Stimulated activated CD8-positive, alpha-beta memory T cell treated with anti-CD3 and anti-CD28 coated beads, Interleukin-15, amount 100 ng/mL, for 24 hours (primary cell): ENCODE data around the gene DKK3.

Experiments used
- DNase-seq: peaks from one replicate; pipeline ENCODE4 v3.0.0-alpha.2; 2020; ENCODE audit warnings: low read depth

Gene DKK3

DNA sequence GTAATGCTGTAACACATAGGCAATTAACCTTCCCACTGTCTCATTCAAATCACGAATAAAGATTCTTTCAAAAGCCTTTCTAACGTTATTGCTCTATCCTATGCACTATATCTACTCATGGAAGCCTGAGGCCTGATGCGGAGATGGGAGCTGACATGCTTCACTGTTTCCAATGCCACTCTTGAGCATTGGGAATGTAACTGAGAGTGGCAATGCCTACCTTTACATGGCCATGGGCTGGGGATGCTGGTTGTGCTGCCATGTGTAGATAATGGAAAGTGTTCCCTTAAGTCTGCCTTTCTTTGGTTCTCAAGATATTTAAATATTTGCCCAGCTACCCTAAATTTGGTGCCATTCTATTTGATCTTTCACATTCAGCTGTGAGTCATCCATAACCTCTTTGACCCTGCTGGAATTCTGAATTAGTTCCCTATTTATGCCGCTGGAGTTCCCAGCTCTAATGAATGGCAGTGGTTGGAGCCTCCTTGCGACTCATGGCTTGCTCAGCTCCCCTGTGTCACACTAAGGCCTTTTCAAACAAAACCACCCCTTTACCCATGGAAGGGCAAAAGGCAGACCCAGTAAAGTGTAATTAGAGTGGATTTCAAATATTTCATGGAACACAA lies 21.4 kb upstream of the DKK3 start:
- DNase-seq, result no peak

DNA sequence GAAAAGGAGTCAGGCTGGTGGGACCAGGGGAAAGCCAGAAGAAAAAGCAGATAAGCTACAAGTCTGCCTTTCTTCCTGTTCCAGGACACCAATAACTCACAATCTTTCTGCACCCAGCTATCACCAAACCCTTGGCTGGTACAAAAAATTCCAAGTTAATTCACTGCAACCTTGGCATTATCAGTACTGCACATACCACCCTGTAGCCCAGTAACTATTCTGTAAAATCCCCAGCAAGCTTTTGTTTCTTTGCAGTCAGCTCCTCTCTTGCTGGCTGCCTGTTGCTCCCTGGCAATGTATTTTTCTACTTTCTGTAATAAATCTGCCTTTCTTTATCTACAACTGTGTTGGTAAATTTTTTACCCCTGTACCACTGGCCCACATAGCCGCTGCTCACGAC lies 20.7 kb upstream of the DKK3 start:
- DNase-seq, result no peak

DNA sequence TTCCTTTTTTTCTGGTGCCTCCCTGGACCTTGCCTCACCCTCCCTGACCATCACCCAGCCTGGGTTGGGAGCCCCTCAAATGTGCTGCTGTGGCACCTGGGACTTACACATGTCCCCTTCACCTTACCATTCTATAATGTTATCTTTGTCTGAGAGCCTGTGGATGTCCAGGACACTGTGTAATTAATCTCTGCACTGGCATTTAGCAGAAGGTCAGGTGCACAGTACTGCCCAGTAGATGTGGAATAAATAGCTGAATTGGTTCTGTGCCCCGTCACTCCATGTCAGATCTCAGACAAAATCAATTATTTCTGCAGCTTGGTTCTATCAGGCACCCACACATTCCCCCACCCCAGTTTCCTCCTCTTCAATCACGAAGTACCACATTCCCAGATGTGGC lies 19.9 kb upstream of the DKK3 start:
- no peak for DNase-seq

DNA sequence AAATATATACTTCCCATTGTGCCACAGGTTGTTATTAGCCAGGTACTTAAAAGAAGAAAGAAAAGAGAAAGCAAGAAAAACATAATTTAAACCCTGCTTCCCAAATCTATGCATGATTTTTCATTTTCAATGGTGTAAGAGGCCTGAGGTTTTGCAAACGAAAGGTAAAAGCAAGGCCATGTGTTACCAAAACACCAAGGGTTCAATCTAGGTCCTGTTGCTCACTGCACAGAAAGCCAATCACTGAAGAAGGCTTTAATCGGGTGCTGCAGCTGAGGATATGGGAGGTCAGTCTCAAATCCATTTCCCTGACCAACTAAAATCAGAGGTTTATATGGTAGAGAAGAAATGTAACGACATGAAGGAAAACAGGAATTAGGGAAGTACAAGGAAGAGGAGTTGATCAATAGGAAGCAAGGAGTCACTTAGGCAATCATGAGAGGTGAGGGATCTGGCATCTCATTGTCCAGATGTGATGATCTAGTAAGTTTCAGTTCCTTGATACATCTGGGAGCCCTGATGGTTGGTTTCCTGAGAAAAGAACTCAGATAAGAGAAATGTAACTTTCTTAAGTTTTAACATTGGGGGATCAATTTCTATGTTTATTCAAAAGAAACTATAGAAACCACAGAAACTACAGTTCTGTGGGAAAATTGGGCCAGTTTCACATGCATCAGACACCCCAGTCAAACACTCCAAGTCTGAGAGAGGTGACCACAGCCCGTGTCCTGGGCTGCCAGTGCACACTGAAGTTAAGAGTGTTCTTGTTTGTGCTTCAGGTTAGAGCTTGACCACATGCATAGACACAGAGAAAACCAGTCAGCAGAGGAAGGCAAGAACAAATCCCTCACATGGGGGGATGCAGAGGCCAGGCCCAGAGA lies 18.1 kb upstream of the DKK3 start:
- no peak for DNase-seq

DNA sequence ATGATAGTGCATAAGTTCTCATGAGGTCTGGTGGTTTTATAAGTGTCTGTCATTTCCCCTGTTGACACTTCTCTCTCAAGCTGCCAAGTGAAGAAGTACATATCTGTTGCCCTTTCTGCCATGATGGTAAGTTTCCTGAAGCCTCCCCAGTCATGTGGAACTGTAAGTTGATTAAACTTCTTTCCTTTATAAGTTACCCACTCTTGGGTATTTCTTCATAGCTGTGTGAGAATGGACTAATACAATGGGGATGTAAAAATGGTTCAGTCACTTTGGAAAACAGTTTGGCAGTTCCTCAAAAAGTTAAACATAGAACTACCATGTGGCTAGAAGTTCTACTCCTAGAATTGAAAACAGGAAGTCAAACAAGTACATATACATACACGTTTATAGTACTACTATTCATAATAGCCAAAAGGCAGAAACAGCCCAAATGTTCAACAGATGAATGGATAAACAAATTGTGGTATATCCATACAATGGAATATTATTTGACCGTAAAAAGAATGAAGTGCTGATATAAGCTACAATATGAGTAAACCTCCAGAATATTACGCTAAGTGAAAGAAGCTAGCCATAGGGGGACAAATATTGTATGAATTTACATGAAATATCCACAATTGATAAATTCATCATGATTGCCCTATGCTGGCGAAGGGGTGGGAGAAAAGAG lies 16.0 kb upstream of the DKK3 start:
- DNase-seq, result no peak

DNA sequence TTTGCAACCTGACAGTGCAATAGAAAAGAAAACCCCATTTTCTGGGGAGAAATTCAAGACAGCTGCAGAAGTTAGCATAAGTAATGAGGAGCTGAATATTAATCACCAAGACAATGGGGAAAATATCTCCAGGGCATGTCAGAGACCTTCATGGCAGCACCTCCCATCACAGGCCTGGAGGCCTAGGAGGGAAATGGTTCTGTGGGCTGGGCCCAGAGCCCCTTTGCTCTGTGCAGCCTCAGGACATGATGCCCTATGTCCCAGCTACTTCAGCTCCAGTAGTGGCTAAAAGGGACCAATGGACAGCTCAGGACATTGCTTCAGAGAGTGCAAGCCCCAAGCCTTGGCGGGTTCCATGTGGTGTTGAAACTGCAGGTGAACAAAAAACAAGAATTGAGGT lies 14.6 kb upstream of the DKK3 start:
- DNase-seq, result no peak

DNA sequence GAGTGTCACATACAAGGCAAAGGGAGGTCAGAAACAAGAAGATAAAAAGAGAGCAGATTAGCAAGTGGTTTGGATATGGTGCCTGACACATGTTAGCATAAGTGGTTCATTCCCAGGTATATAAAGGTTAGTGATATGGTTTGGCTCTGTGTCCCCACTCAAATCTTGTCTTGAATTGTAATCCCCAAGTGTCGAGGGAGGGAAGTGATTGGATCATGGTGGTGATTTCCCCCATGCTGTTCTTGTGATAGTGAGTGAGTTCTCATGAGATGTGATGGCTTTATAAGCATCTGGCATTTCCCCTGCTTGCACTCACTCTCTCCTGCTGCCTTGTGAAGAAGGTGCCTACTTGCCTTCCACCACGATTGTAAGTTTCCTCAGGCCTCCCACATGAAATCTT lies 12.1 kb upstream of the DKK3 start:
- DNase-seq, result no peak

DNA sequence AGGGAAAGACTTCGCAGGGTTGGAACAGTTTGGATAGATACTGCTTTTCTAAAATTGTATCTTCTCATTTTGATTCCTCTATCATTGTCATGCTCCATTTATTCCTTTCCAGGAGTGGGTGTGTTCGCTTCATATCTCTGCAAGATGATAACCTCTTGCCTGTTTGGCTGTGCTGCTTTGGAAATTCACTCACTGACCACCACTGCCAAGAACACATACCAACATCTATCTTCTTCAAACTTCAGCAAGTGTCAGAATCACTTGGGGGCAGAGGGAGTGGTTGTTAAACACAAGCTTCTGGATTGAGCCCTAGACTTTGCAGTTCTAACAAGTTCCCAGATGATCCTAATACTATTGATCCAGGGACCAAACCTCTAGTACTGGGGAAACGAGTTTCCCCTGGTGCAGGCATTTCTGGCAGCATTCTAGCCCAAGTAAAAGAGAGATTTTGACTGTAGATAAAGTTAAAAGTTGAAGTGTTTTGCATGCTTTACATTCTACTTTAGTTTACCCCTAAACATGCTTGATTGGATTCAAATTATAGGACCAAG lies 11.5 kb upstream of the DKK3 start:
- DNase-seq, result no peak

DNA sequence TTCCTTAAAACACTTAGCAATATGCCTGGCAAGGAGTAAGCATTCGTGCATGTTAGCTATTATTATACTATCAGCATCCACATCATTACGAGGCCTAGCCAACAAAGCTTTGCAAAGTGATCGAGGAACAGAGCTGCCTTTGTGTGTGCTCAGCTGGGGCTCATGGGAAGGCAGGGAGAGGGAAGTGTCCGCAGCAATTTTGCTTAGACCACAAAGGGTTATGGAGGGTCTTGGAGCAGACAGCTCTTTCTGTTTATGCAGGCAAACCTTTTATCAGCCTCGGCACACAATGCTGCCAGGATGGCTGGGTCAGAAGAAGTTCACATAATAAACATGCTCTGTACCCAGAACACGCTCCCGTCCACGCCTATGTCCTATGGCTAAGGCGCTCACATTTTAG lies 10.9 kb upstream of the DKK3 start:
- DNase-seq, result no peak

DNA sequence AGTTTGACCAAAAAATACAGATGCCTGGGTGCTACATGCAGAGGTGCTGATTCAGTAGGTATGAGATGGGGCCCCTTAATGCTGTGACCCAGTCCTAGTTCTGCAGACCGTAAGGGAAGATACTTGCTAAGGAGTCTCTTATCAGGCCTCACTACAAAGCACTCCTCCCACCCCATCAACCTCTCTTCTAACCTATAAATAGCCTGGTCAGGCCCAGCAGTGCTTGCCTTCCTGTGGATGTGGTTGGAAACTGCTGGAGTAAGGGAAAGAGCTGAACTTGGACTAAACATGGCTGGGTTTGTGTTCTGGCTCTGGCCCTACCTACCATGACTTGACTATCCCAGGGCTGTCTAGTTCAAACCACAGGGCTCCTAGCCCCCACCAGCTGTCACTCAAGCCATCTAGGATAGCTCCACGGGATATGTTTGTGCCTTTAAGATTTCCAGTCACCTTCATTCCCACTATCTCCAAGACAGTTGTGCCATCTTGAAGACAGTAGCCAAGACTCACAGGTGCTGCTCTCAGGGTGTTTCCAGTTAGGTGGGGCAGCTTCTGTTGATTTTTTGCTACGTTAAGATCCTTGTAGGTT lies 9.5 kb upstream of the DKK3 start:
- no peak for DNase-seq

DNA sequence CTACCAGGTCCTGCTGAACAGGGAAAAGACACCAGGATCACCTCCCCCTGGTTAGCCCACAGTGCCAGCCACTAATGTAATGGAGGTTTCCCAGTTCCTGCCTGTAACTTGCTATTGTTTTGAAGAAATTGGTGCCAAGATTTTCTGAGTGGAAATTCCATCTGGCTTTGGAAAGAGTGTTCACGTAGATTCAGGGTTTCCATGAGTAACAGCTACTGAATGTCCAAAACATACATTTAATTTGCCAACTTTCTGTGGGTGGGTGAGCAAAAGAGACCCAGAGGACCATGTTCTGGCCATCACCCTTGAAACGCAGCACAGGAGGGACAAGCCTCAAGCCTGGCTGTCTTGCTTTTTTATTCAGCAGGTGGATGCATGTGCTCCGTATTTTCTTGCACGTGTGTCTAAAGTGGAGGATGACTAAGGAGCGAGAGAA lies 8.8 kb upstream of the DKK3 start:
- no peak for DNase-seq

DNA sequence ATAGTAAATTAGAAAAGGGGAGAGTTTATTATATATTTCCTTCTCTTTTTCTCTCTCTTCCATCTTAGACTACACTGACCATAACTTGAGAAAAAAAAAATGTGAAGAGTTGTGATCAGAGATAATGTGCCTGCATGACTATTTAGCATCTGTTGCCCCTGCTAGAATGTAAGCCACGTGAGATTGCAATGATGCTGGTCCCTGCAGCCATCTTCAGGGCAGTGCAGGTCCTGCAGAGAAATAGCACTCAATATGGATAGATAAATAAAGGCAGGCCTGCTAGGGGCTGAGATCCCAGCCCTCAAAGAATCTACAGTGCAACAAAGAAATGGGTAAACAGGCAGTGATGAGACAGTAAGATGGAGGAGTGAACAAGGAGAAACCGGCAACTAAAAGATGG lies 7.8 kb upstream of the DKK3 start:
- DNase-seq, result no peak

DNA sequence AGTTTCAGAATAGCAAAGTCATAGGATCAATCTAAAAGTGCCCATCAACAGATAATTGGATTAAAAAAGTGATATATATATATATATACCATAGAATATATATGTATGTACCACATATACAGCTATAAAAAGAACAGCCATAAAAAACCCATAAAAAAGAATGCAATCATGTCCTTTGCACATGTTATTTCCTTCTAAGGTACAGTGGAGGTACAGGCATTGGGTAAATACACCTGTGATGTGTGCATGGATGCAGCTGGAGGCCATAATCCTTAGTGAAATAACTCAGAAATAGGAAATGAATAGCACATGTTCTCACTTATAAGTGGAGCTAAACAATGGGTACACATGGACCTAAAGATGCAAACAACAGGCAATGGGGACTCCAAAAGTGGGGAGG lies 7.1 kb upstream of the DKK3 start:
- no peak for DNase-seq

DNA sequence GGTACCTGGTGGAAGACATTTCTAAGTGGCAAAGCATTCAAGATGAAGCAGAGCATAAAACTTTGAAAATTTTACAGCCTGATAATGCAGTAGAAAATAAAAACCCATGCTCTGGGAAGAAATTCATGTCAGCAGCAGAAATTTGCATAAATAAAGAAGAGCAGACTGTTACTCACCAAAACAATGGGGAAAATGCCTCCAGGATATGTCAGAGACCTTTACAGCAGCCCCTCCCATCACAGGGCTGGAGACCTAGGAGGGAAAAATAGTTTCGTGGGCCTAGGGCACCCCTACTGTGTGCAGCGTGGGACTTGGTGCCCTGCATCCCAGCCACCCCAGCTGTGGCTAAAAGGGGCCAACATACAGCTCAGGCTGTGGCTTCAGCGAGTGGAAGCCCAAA lies 5.4 kb upstream of the DKK3 start:
- DNase-seq, result no peak

DNA sequence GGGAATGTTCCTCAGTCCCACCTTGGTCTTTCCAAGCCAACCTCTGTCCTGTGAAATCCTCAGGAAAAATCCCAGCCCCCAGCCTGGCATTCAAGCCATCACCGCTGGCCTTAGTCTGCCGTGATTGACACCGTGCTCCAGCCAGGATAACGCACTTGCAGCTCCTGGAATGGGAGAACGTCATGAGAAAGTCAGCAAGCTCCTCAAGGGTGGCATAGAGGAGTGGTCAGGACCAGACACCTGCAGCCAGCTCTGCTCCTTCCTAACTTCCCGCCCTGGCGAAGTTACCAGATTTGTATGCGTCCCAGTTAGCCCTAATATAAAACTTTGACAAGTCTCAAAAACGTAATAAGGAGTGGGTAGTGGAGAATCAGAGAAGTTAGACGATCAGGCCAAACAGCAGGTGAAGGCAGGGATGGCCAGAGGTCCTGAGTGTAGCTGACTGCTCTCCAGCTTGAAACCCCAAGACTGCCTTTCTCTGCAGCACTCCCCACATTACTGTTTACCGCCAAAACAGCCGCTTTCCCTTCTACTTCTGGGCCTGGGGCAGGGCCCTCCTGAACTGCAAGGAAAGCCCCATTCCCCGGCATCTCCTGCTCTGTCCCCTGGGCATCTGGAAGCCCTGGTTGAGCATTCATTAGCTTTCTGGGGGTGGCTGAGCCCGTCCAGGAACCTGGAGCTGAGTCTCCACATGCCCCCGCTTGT lies 1.3 kb upstream of the DKK3 start:
- DNase-seq, result no peak

DNA sequence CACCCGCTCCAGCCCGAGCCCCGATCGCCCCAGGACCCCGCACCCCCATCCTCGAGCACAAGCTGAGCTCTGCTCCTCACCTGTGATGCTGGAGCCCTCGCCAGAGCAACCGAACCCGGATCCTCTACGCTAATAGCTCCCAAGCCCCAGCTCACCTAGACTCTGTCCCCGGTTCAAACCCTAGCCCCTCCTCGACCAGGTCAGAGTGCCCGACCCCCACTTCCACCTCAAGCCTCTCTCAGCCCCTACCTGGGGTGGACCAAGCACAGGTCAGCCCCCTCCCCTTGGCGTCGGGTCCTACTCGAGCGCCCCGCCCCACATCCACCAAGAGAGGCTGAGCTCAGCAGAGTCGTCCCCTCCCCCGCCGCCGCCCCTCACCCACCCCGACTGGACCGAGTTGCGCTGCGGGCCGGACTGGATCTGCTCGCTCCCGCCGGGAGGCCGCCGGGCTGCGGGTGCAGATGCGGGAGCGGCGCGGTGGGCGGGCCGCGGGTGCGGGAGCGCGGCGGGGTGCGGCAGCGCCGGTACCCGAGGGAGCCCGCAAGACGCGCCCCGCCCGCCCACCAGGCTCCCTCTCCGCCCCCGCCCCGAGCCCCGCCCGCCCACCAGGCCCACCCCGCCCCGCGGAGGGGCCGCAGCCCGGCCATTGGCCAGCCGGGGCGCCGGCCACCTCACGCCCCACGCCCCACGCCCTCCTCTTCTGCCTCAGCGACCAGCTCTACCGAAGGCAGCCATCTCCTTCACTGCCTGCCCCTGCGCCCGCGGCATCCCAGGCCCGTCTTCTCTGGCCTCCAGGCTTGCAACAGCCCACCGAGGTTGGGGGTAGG lies 577 bp upstream of the DKK3 start:
- DNase-seq, result no peak

DNA sequence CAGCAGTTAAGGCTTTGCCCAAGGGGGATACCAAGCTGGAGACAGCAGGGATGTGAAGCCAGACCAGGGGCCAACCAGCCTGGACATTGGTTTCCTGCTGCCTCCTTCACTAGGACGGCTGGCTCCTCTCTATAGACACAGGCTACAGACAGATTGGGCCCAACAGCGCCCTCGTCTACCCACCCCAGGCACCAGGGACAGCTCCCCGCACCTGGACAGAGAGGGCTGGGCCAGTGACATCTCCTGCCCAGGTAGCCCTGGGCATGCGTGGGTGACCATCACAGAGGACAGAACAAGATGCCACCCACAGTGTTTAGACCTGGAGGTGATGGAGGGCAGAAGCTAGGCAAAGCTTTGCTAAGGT lies 1.2 kb downstream of the DKK3 start:
- no peak for DNase-seq

DNA sequence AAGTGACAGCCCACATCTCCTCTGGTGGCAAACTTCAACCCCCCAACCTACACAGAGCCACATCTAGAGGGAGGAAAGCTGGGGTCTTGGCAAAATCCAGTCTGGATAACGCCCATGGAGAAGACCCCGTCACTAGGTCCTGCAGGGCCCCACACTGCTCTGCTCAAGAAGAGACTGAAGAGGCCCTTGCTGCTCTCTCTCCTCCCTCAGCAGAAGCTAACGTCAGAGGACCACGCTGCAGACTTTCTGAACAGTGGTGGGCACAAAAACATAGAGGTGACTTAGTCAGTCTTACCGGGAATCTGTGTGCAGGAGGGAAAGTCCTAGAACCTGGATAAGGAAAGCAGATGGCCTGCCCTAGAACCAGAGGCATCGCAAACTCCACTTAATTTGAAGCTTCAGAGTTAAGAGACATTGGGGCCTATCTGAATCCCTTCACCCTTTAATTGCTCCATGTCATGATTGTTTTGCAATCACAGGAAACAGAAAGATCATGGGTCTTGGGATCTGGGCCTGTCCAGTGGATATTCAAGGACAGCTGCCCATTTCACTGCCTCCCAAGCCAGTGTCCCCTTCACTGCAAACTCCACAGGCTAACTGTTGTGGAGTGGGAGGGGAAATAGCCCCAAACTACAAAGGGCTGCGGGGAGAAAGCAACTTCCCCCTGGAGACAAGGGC lies 1.7 kb downstream of the DKK3 start:
- DNase-seq, result no peak

DNA sequence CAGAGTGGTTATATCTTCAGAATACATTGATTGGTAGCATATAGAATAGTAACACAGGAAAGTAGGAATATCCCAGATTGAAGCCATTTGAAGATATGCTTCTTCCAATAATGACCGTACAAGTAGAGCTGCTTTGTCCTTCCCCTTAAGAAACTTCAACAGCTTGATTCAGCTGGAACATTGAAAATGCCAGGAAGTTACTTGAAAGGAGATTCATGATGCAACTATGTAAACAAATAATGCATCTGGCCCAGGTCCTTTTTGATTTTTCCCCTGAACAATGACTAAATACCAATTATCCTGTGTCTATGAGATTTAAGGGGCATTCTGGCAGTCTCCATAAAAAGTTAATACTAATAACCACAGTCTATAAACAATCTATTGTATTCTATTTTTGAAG lies 3.0 kb downstream of the DKK3 start:
- DNase-seq, result no peak

DNA sequence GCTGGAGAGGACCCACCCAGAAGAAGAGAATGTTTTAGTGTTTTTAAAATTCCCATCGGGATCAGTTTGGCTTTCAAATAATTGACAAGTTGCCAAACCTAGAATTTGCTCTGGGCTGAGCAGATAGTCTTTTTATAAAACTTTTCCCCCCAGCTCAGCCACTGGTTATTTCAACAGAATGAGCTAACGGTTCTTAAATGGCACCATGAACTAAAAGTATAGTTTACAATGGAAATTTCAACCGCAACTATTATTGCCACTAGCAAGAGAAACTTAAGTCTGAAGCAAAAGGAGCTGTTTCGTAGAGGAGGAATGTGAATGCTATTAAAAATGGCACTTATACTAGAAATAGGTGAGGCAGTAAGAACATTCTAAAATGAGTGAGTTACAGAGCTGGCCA lies 3.4 kb downstream of the DKK3 start:
- no peak for DNase-seq

DNA sequence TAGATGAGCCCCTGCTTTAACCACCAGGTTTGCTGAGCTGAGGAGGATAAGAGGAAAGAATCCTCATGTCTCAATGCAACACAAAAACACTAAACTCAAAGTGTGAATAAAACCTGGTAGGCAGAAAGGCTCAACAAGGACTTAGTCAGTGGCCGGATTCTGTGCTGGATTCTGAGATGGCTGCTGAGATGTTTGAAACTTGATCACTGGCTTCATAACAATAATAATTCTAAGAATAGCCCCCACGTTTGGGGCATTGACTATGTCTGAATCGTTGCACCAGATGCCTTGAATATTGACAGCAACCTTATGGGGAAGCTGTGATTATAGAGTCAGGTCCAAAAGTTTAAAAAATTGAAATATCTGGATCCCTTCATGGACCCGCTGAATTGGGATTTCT lies 4.6 kb downstream of the DKK3 start:
- DNase-seq, result no peak
